Naive thymus-derived CD4-positive, alpha-beta T cell (primary cell): Measurements from ENCODE around the gene RABGEF1. TPM values are rescaled to one million over a fixed set of nuclear protein-coding genes. Genes with fewer than 3 reads are reported as not detected.
A peak's percentile ranks its signal among the peaks of the same experiment; 100 is the strongest.

Experiments
- ATAC-seq: fragments of 150-1000 bp; cut with Tn5 transposase; 2 replicates; pipeline ENCODE4 v1.10.0; 2021; ENCODE audit warnings: mild to moderate bottlenecking, moderate library complexity
- CTCF ChIA-PET: fragments of 350-600 bp; sonication (Branson Sonifier 250); formaldehyde crosslinking; loops from one replicate; lab custom pipeline; 2021; ENCODE audit warnings: antibody characterized with exemption; lab: Charles Lee
- POLR2A ChIA-PET: fragments of 350-600 bp; sonication (Branson Sonifier 250); formaldehyde crosslinking; loops from one replicate; lab custom pipeline; 2021; ENCODE audit warnings: antibody characterized with exemption, inconsistent platforms; lab: Charles Lee
- DNase-seq, 9 donors: peaks; one replicate each; pipeline versions ENCODE4 v3.0.0 to v3.0.0-alpha.2; 2020 to 2022; ENCODE audit warnings: mixed read lengths in 1 of 9
- H3K27ac ChIP-seq: one replicate; pipeline ENCODE4 v1.7.0; 2013; ENCODE audit warnings: mild to moderate bottlenecking, low read depth, low read length, moderate library complexity
- H3K27me3 ChIP-seq, 2 donors: one replicate each; pipeline ENCODE4 v1.7.0; 2013; ENCODE audit warnings: low read length in 2 of 2, mild to moderate bottlenecking in 2 of 2, moderate library complexity in 2 of 2; ENCODE audit not compliant: control insufficient read depth in 2 of 2, insufficient read depth in 2 of 2
- H3K36me3 ChIP-seq, 3 experiments: 1 replicate in 2 of 3; 2 replicates in 1 of 3; pipeline ENCODE4 v1.7.0; 2013; ENCODE audit warnings: low read length in 3 of 3, mild to moderate bottlenecking in 3 of 3, moderate library complexity in 1 of 3; ENCODE audit not compliant: insufficient read depth in 3 of 3, control insufficient read depth in 2 of 3
- H3K4me1 ChIP-seq, 2 donors: one replicate each; pipeline ENCODE4 v1.7.0; 2013; ENCODE audit warnings: low read length in 2 of 2, mild to moderate bottlenecking in 2 of 2, moderate library complexity in 1 of 2; ENCODE audit not compliant: control insufficient read depth in 2 of 2, insufficient read depth in 2 of 2
- H3K4me3 ChIP-seq: 2 replicates; pipeline ENCODE4 v1.7.0; 2013; ENCODE audit warnings: mild to moderate bottlenecking, low read length
- H3K9me3 ChIP-seq, 3 experiments: 1 replicate in 2 of 3; 2 replicates in 1 of 3; pipeline ENCODE4 v1.7.0; 2013; ENCODE audit warnings: low read length in 3 of 3; ENCODE audit not compliant: control insufficient read depth in 2 of 3
- H3K27ac Mint-ChIP-seq, 9 donors: one replicate each; pipeline ENCODE4 v1.8.0; 2020 to 2022; ENCODE audit warnings: mixed read lengths in 9 of 9, mild to moderate bottlenecking in 8 of 9, moderate library complexity in 5 of 9, inconsistent platforms in 2 of 9
- H3K27me3 Mint-ChIP-seq, 5 donors: one replicate each; pipeline ENCODE4 v1.8.0; 2021 to 2022; ENCODE audit warnings: mixed read lengths in 5 of 5, mild to moderate bottlenecking in 1 of 5
- H3K36me3 Mint-ChIP-seq, 5 donors: one replicate each; pipeline ENCODE4 v1.8.0; 2020 to 2022; ENCODE audit warnings: mixed read lengths in 5 of 5, mild to moderate bottlenecking in 3 of 5, inconsistent platforms in 1 of 5
- H3K4me1 Mint-ChIP-seq, 7 donors: one replicate each; pipeline ENCODE4 v1.8.0; 2020 to 2022; ENCODE audit warnings: mixed read lengths in 7 of 7, mild to moderate bottlenecking in 3 of 7, inconsistent platforms in 1 of 7
- H3K4me3 Mint-ChIP-seq, 10 donors: one replicate each; pipeline ENCODE4 v1.8.0; 2020 to 2022; ENCODE audit warnings: mild to moderate bottlenecking in 10 of 10, mixed read lengths in 10 of 10, moderate library complexity in 6 of 10, inconsistent platforms in 2 of 10
- H3K9me3 Mint-ChIP-seq, 11 donors: one replicate each; pipeline ENCODE4 v1.8.0; 2020 to 2022; ENCODE audit warnings: mixed read lengths in 11 of 11, mild to moderate bottlenecking in 4 of 11, inconsistent platforms in 1 of 11, moderate library complexity in 1 of 11
- intact Hi-C, 2 donors: fragments of 100-400 bp; cut with micrococcal nuclease; formaldehyde crosslinking; loops; one replicate each; pipeline ENCODE4 v1.15.1; 2023
- polyA plus RNA-seq, 2 donors: library from polyadenylated mRNA; unstranded; fragments of 300-500 nt; fragmentation: Illumina TruSeq; gene quantifications; one replicate each; pipeline ENCODE4 v1.2.3, GENCODE V29; 2021
- total RNA-seq, 6 experiments: library from RNA in 5 of 6; stranded (reverse) in 5 of 6; gene quantifications; 1 replicate in 5 of 6; 2 replicates in 1 of 6; pipeline ENCODE4 v1.2.3 and lab custom pipeline; 2021 to 2026

Gene RABGEF1
- total and polyA plus RNA-seq, 7 experiments from 2014 or later = 20.5 to 35.7 (median 21.8) TPM

DNA sequence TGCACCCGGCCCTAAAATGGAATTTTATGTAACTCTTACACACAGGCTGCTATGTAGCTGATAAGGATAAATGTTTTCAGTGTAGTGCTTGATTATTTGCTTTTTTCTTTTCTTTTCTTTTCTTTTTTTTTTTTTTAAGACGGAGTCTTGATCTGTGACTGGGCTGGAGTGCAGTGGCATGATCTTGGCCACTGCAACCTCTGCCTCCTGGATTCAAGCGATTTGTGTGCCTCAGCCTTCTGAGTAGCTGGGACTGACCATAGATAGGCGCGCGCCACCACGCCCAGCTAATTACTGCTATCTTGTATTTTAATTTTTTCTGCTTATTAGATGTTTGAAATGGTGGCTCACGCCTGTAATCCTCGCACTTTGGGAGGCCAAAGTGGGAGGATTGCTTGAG lies 3.4 kb downstream of the RABGEF1 start:
- CTCF ChIA-PET = no interaction called here
- H3K4me3 Mint-ChIP-seq = peak overlapping the region in 1 of 10 donors; percentile 12
- H3K4me1 Mint-ChIP-seq = peaks cover 14 to 55% (median 44%) of the 10 kb centered on the region in 7 donors
- H3K9me3 ChIP-seq = no peaks in the 10 kb centered on the region
- ATAC-seq = no peak
- H3K36me3 ChIP-seq = peaks cover 0 to 7% (median 0%) of the 10 kb centered on the region in 3 experiments
- H3K27ac Mint-ChIP-seq = peak overlapping the region in 3 of 9 donors; percentile 25 to 59 (median 31)
- DNase-seq = no peak
- H3K27ac ChIP-seq = no peak overlapping the region
- H3K36me3 Mint-ChIP-seq = peaks cover 1 to 6% (median 3%) of the 10 kb centered on the region in 5 donors
- H3K27me3 Mint-ChIP-seq = no peaks in the 10 kb centered on the region
- H3K27me3 ChIP-seq = no peaks in the 10 kb centered on the region
- peaks cover 0 to 2% (median 0%) of the 10 kb centered on the region in 11 donors for H3K9me3 Mint-ChIP-seq
- intact Hi-C loops = loop anchor here in 1 of 2 donors (5.0 to 10.0 kb wide), 3 partner anchors 561 to 972 kb away; partner anchors contain the start of gene VKORC1L1
- H3K4me1 ChIP-seq = peaks cover 0 to 6% of the 10 kb centered on the region in 2 donors
- POLR2A ChIA-PET = no interaction called here
- no peak overlapping the region for H3K4me3 ChIP-seq

GRCh38 chr7:66747385-66747784 lies 6.9 kb downstream of the RABGEF1 start:
- Mint-ChIP-seq H3K4me1 (peaks cover 9 to 56% (median 44%) of the 10 kb centered on the region in 7 donors), H3K36me3 (peaks cover 0 to 13% (median 5%) of the 10 kb centered on the region in 5 donors), H3K27ac (no peak overlapping the region), H3K4me3 (no peak overlapping the region), H3K9me3 (no peaks in the 10 kb centered on the region), H3K27me3 (no peaks in the 10 kb centered on the region)
- ChIA-PET POLR2A (no interaction called here), CTCF (no interaction called here)
- Histone ChIP-seq H3K4me3 (no peak overlapping the region), H3K9me3 (no peaks in the 10 kb centered on the region), H3K27ac (no peak overlapping the region), H3K36me3 (no peaks in the 10 kb centered on the region), H3K4me1 (no peaks in the 10 kb centered on the region), H3K27me3 (no peaks in the 10 kb centered on the region)
- no peak for ATAC-seq
- no peak for DNase-seq
- intact Hi-C loops = loop anchor here in 1 of 2 donors (10.0 kb wide), 2 partner anchors 557 to 873 kb away; partner anchors contain the start of gene VKORC1L1

- peaks cover 13 to 58% (median 45%) of the 10 kb centered on the region in 7 donors for H3K4me1 Mint-ChIP-seq
- H3K4me3 ChIP-seq = no peak overlapping the region
- ATAC-seq = no peak
- H3K4me1 ChIP-seq = no peaks in the 10 kb centered on the region
- H3K27ac ChIP-seq = no peak overlapping the region
- CTCF ChIA-PET = no interaction called here
- H3K36me3 ChIP-seq = no peaks in the 10 kb centered on the region
- peaks cover 0 to 13% (median 5%) of the 10 kb centered on the region in 5 donors for H3K36me3 Mint-ChIP-seq
- H3K27me3 ChIP-seq = no peaks in the 10 kb centered on the region
- H3K9me3 Mint-ChIP-seq = no peaks in the 10 kb centered on the region
- H3K27me3 Mint-ChIP-seq = no peaks in the 10 kb centered on the region
- H3K4me3 Mint-ChIP-seq = no peak overlapping the region
- POLR2A ChIA-PET = no interaction called here
- intact Hi-C loops = loop anchor here in 1 of 2 donors (10.0 kb wide), 2 partner anchors 557 to 873 kb away; partner anchors contain the start of gene VKORC1L1
- H3K27ac Mint-ChIP-seq = no peak overlapping the region
- H3K9me3 ChIP-seq = no peaks in the 10 kb centered on the region
- no peak for DNase-seq
Observed at GRCh38 chr7:66747881-66748511, 7.5 kb downstream of the RABGEF1 start.

GRCh38 chr7:66748791-66749190 lies 8.3 kb downstream of the RABGEF1 start:
- H3K36me3 Mint-ChIP-seq = peaks cover 0 to 13% (median 5%) of the 10 kb centered on the region in 5 donors
- CTCF ChIA-PET = no interaction called here
- H3K4me3 Mint-ChIP-seq = peak overlapping the region in 1 of 10 donors; percentile 13
- no peaks in the 10 kb centered on the region for H3K9me3 ChIP-seq
- no peaks in the 10 kb centered on the region for H3K9me3 Mint-ChIP-seq
- H3K27ac Mint-ChIP-seq = peak overlapping the region in 1 of 9 donors; percentile 66
- H3K36me3 ChIP-seq = no peaks in the 10 kb centered on the region
- H3K4me1 ChIP-seq = no peaks in the 10 kb centered on the region
- ATAC-seq (no peak), DNase-seq (no peak)
- no peak overlapping the region for H3K4me3 ChIP-seq
- H3K27me3 ChIP-seq = no peaks in the 10 kb centered on the region
- intact Hi-C loops = loop anchor here in 1 of 2 donors (10.0 kb wide), 2 partner anchors 556 to 874 kb away; partner anchors contain the start of gene VKORC1L1
- no peak overlapping the region for H3K27ac ChIP-seq
- H3K27me3 Mint-ChIP-seq = no peaks in the 10 kb centered on the region
- H3K4me1 Mint-ChIP-seq = peaks cover 14 to 63% (median 41%) of the 10 kb centered on the region in 7 donors
- POLR2A ChIA-PET = no interaction called here

DNA sequence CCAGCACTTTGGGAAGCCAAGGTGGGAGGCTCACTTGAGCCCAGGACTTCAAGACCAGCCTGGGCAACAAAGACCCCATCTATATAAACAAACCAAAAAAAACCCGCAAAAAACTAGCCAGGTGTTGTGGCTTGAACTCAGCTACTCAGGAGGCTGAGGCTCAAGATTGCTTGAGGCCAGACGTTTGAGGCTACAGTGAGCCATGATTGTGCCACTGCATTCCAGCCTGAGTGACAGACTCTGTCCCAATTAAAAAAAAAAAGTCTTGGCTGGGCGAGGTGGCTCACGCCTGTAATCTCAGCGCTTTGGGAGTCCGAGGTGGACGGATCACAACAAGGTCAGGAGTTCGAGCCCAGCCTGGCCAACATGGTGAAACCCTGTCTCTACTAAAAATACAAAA lies 11.4 kb downstream of the RABGEF1 start:
- Histone ChIP-seq H3K27me3 (no peaks in the 10 kb centered on the region), H3K36me3 (no peaks in the 10 kb centered on the region), H3K4me1 (no peaks in the 10 kb centered on the region), H3K4me3 (no peak overlapping the region), H3K9me3 (no peaks in the 10 kb centered on the region), H3K27ac (no peak overlapping the region)
- ChIA-PET CTCF (no interaction called here), POLR2A (no interaction called here)
- Mint-ChIP-seq H3K9me3 (no peaks in the 10 kb centered on the region), H3K27ac (no peak overlapping the region), H3K36me3 (peaks cover 0 to 13% (median 5%) of the 10 kb centered on the region in 5 donors), H3K27me3 (no peaks in the 10 kb centered on the region), H3K4me3 (no peak overlapping the region), H3K4me1 (peaks cover 14 to 63% (median 43%) of the 10 kb centered on the region in 7 donors)
- intact Hi-C loops = no loop called here
- ATAC-seq = no peak
- DNase-seq = no peak

DNA sequence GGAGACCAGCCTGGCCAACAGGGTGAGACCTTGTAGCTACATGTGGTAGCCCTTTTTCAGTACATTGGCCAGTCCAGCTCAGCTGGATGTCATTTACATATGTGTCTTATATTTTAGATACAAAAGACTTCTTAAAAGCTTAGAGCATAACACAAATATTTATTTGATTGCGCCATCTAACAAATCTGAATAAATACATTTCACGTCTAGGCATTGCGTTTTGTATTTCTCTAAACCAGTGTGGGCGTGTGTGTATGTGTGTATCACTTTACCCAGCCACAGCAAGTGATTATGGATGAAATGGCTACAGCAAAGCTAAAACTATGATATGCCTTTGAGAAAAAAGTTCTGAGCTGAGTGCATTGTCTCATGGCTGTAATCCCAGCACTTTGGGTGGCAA lies 14.0 kb downstream of the RABGEF1 start:
- CTCF ChIA-PET = interaction anchor here (1.0 kb wide), 1 partner anchor 197 kb away, joined by 3 read pairs; no protein-coding TSS in a partner anchor
- no peak overlapping the region for H3K4me3 Mint-ChIP-seq
- POLR2A ChIA-PET = no interaction called here

More for the DNA sequence above, 14.0 kb downstream of the RABGEF1 start:
- H3K27me3 ChIP-seq = no peaks in the 10 kb centered on the region
- ATAC-seq (no peak), DNase-seq (no peak)
- no peak overlapping the region for H3K4me3 ChIP-seq
- Mint-ChIP-seq H3K27ac (peak overlapping the region in 1 of 9 donors; percentile 16), H3K4me1 (peaks cover 20 to 60% (median 41%) of the 10 kb centered on the region in 7 donors), H3K36me3 (peaks cover 0 to 13% (median 3%) of the 10 kb centered on the region in 5 donors), H3K27me3 (no peaks in the 10 kb centered on the region), H3K9me3 (no peaks in the 10 kb centered on the region)
- H3K27ac ChIP-seq = no peak overlapping the region
- intact Hi-C loops = no loop called here
- H3K36me3 ChIP-seq = no peaks in the 10 kb centered on the region
- no peaks in the 10 kb centered on the region for H3K9me3 ChIP-seq
- no peaks in the 10 kb centered on the region for H3K4me1 ChIP-seq
